HFFc6 (cell line): ENCODE results near the gene NKD1. TPM values are rescaled to one million over a fixed set of nuclear protein-coding genes. Genes with fewer than 3 reads are reported as not detected.

Source experiments
- DNase-seq: peaks from one replicate; pipeline ENCODE4 v3.0.0-alpha.2; 2018
- H3K27ac Mint-ChIP-seq: 2 replicates; pipeline ENCODE4 v1.8.0; 2020; ENCODE audit warnings: mild to moderate bottlenecking, mixed read lengths
- H3K27me3 Mint-ChIP-seq: 2 replicates; pipeline ENCODE4 v1.8.0; 2021; ENCODE audit warnings: mild to moderate bottlenecking, moderate library complexity, mixed read lengths; ENCODE audit not compliant: insufficient read depth
- H3K36me3 Mint-ChIP-seq: 2 replicates; pipeline ENCODE4 v1.8.0; 2021; ENCODE audit warnings: low read depth, mixed read lengths
- H3K4me1 Mint-ChIP-seq: 2 replicates; pipeline ENCODE4 v1.8.0; 2020; ENCODE audit warnings: low read depth, mixed read lengths
- H3K4me3 Mint-ChIP-seq: 2 replicates; pipeline ENCODE4 v1.8.0; 2020; ENCODE audit warnings: mild to moderate bottlenecking, moderate library complexity, mixed read lengths
- H3K9me3 Mint-ChIP-seq: 2 replicates; pipeline ENCODE4 v1.8.0; 2020; ENCODE audit warnings: mild to moderate bottlenecking, mixed read lengths
- CTCF ChIP-seq: fragments of 200-600 bp; sonication (generic); IDR thresholded peaks from 2 replicates; pipeline ENCODE4 v1.5.0; 2021; ENCODE audit warnings: antibody characterized with exemption, mild to moderate bottlenecking
- total RNA-seq, 6 experiments: library from RNA; stranded (reverse); fragmentation: NEBNext Ultra II Directional; extraction: Animal tissue kit (Norgen Biotek cat#: 25700); gene quantifications; 2 replicates in 1 of 6; 3 replicates in 5 of 6; pipeline ENCODE4 v1.2.3, GENCODE V29; 2021

The NKD1 gene
- total RNA-seq, 6 experiments from 2014 or later = not detected

GRCh38 chr16:50659806-50660205, 111.6 kb downstream of the NKD1 start:
- DNase-seq = no peak

GRCh38 chr16:50662306-50662940, 114.2 kb downstream of the NKD1 start:
- Mint-ChIP-seq H3K36me3 (no peaks in the 10 kb centered on the region), H3K4me1 (peaks cover 6% of the 10 kb centered on the region; the same call in 1 of the 2 replicates), H3K9me3 (no peaks in the 10 kb centered on the region), H3K4me3 (no peak overlapping the region), H3K27ac (no peak overlapping the region), H3K27me3 (peaks cover 3% of the 10 kb centered on the region)
- TF ChIP-seq CTCF = no peak
- DNase-seq = no peak

More at GRCh38 chr16:50659806-50660205, 111.6 kb downstream of the NKD1 start:
- H3K4me1 Mint-ChIP-seq = no peaks in the 10 kb centered on the region
- peaks cover 4% of the 10 kb centered on the region for H3K27me3 Mint-ChIP-seq
- TF ChIP-seq CTCF = no peak
- no peaks in the 10 kb centered on the region for H3K9me3 Mint-ChIP-seq
- no peak overlapping the region for H3K27ac Mint-ChIP-seq
- H3K36me3 Mint-ChIP-seq = no peaks in the 10 kb centered on the region
- no peak overlapping the region for H3K4me3 Mint-ChIP-seq

GRCh38 chr16:50664270-50664669, 116.1 kb downstream of the NKD1 start:
- H3K36me3 Mint-ChIP-seq = no peaks in the 10 kb centered on the region
- H3K9me3 Mint-ChIP-seq = no peaks in the 10 kb centered on the region
- peaks cover 6% of the 10 kb centered on the region for H3K27me3 Mint-ChIP-seq
- H3K4me1 Mint-ChIP-seq = peaks cover 6% of the 10 kb centered on the region; the same call in 1 of the 2 replicates
- no peak overlapping the region for H3K27ac Mint-ChIP-seq
- no peak overlapping the region for H3K4me3 Mint-ChIP-seq
- no peak for DNase-seq
- no peak for TF ChIP-seq CTCF

- Mint-ChIP-seq H3K9me3 (no peaks in the 10 kb centered on the region), H3K36me3 (no peaks in the 10 kb centered on the region), H3K27me3 (peaks cover 6% of the 10 kb centered on the region), H3K27ac (peak overlapping the region; percentile 13; the same call in 1 of the 2 replicates), H3K4me1 (peaks cover 6% of the 10 kb centered on the region; the same call in 1 of the 2 replicates), H3K4me3 (peak overlapping the region; percentile 79)
- peak; percentile 96 for TF ChIP-seq CTCF
- DNase-seq = peak; percentile 53
These were observed 117.1 kb downstream of the NKD1 start for GRCh38 chr16:50665128-50665878.

GRCh38 chr16:50666658-50667496, 118.7 kb downstream of the NKD1 start:
- peaks cover 9% of the 10 kb centered on the region for H3K36me3 Mint-ChIP-seq
- no peak for TF ChIP-seq CTCF
- peaks cover 9% of the 10 kb centered on the region for H3K9me3 Mint-ChIP-seq
- H3K27me3 Mint-ChIP-seq = peaks cover 7% of the 10 kb centered on the region
- no peak overlapping the region for H3K27ac Mint-ChIP-seq
- DNase-seq = no peak
- peaks cover 6% of the 10 kb centered on the region; the same call in 1 of the 2 replicates for H3K4me1 Mint-ChIP-seq
- H3K4me3 Mint-ChIP-seq = peak overlapping the region; percentile 56
